ENCODE data around the gene LRRC7. TPM values are rescaled to one million over a fixed set of nuclear protein-coding genes. Genes with fewer than 3 reads are reported as not detected.
"Not testable (repeated sequence)": the region's sequence is repeated elsewhere in the genome, so short reads cannot be mapped to it uniquely, and the experiment has no call there.

Gene LRRC7
- total RNA-seq, 4 donors from 2014 or later = 0.12 to 0.32 TPM; not detected in 2

DNA sequence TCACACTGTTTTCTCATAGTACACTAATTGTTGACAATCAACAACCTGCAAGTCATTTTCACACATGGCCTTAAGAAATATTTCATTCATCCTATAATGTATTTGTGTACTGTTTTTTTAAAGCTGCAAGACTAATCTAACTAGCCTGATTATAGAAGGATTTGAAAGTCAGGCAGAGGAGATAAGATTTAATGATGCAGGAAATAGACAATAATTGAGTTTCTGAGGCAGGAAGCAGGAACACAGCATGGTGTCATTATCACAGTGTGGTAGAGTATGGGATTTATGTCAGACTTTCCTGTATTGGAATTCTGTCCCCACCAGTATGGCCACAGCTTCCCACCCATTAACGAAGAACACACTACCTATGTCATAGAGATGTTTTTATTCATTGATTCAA is 138.8 kb downstream of the LRRC7 start:
- TF ChIP-seq, protein P1, sequence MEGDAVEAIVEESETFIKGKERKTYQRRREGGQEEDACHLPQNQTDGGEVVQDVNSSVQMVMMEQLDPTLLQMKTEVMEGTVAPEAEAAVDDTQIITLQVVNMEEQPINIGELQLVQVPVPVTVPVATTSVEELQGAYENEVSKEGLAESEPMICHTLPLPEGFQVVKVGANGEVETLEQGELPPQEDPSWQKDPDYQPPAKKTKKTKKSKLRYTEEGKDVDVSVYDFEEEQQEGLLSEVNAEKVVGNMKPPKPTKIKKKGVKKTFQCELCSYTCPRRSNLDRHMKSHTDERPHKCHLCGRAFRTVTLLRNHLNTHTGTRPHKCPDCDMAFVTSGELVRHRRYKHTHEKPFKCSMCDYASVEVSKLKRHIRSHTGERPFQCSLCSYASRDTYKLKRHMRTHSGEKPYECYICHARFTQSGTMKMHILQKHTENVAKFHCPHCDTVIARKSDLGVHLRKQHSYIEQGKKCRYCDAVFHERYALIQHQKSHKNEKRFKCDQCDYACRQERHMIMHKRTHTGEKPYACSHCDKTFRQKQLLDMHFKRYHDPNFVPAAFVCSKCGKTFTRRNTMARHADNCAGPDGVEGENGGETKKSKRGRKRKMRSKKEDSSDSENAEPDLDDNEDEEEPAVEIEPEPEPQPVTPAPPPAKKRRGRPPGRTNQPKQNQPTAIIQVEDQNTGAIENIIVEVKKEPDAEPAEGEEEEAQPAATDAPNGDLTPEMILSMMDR (IDR thresholded peaks at IDR 0.05) = no peak
- ATAC-seq (ENCODE audit: low FRiP score) = no peak
- no peak for DNase-seq (ENCODE audit: low spot score)

- DNase-seq (ENCODE audit: low spot score) (no peak), ATAC-seq (ENCODE audit: low FRiP score) (no peak)
- TF ChIP-seq, protein P1 (IDR thresholded peaks at IDR 0.05) = no peak
These were observed 139.4 kb downstream of the LRRC7 start for GRCh38 chr1:69707103-69707502.

DNA sequence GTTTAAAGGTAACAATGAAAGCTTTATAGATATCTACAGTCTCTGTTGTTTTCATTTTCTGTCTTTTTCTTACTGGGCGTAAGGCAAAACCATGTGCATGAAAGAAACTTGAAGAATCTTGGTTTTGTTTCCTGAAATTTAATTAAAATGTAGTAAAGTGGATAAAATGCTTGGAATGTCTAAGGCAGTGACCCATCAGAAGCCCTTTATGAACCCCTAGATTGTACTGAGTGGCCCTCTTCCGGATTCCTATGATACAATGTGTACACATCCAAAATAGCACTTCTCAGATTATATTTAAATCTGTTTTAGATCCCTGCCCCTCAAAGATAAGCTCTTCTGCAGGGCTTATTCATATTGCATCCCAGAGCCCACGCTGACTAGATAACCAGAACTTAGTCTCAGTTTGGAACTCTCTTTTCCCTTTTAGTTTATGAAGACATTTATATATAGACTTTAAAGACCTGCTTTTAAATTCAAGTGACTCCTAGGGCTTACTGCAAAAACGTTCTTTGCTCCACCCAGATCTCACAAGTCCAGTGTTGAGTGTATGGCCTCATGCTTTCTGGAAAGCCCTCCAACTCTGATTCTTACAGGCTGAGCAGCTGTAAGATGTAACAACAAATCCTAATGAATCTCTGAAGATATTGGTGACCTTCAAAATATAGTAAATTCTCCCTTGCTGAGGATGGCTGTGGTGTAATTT is 142.9 kb downstream of the LRRC7 start:
- ATAC-seq (ENCODE audit: low FRiP score) (no peak), DNase-seq (ENCODE audit: low spot score) (no peak)
- TF ChIP-seq, protein P1 (IDR thresholded peaks at IDR 0.05) = no peak

GRCh38 chr1:69711190-69711930 is 143.6 kb downstream of the LRRC7 start:
- TF ChIP-seq, protein P1 (IDR thresholded peaks at IDR 0.05) = no peak

DNA sequence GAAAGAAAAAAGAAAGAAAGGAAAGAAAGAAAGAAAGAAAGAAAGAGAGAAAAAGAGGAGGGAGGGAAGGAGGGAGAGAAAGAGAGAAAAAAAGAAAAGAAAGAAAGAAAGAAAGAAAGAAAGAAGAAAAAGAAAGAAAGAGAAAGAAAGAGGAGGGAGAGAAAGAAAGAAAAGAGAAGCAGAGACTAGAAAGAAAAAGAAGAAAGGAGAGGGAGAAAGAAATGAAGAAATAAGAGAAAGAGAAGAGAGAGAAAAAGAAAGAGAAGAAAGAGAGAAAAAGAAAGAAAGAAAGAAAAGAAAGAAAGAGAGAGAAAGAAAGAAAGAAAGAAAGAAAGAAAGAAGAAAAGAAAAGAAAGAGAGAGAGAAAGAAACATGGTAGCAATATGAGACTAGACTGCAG is 150.1 kb downstream of the LRRC7 start:
- not testable (repeated sequence) for DNase-seq (ENCODE audit: low spot score); ATAC-seq (ENCODE audit: low FRiP score)

More at GRCh38 chr1:69711190-69711930, 143.6 kb downstream of the LRRC7 start:
- no peak for DNase-seq (ENCODE audit: low spot score)
- ATAC-seq (ENCODE audit: low FRiP score) = no peak

DNA sequence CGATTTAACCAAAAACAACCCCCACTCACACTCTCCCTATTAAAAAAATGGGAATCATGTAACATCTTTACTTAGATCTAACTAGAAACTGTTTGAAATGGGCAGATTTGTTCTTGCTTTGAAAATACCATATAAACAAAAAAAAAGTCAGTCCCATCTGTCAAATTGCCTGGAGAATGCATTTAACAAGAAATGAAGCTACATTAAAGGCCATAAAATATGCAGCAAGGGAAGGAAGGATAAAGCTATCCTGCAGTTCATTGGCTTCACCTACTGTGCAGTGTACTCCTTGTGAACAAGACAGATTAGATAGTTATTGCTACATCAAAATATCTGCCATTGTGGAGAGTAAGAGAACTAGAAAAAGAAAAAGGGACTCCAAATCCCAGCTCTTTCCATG is 160.5 kb downstream of the LRRC7 start:
- TF ChIP-seq, protein P1 (IDR thresholded peaks at IDR 0.05) = no peak
- DNase-seq (ENCODE audit: low spot score) (no peak), ATAC-seq (ENCODE audit: low FRiP score) (no peak)

DNA sequence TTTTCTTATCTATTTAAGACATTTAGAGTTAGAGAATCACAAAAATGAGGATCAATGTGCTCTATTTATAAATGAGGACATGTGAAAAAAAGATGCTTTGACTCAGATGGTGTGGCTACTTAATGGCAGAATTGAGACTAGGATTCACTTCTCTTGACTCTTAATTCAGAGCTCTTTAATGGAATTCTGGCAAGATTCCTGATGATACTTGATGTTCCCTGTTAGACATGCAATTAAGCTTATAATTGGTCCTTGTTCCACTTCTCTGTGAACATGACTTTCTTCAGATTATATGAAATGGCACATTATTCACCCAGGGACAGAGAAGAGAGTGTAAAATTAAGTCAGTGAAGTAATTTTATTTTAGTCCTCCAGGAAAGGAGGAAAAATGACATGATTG is 165.3 kb downstream of the LRRC7 start:
- ATAC-seq (ENCODE audit: low FRiP score) = no peak
- TF ChIP-seq, protein P1 (IDR thresholded peaks at IDR 0.05) = no peak
- DNase-seq (ENCODE audit: low spot score) = no peak

Data from omental fat pad (tissue), 4 donors.